NCI-H446 treated with DMSO at 0.1 percent for 48 hours (cell line): Measurements from ENCODE around the gene SSX2IP.
A peak's percentile ranks its signal among the peaks of the same experiment; 100 is the strongest.
"Not testable (repeated sequence)": the region's sequence is repeated elsewhere in the genome, so short reads cannot be mapped to it uniquely, and the experiment has no call there.

ENCODE experiments used
- DNase-seq: peaks from one replicate; lab custom pipeline; 2025; lab: John Stamatoyannopoulos, UW

SSX2IP gene

GRCh38 chr1:84690397-84691121 is at the start of gene SSX2IP:
Gene SSX2IP (minus strand): TSS chr1:84690461. CDS start chr1:84671219, 19,242 bp downstream.
- DNase-seq = peak; percentile 96

GRCh38 chr1:84738237-84738636 is 48.0 kb upstream of the SSX2IP start:
- DNase-seq = no peak

- no peak for DNase-seq
Measured at GRCh38 chr1:84737590-84737989, 47.3 kb upstream of the SSX2IP start.

GRCh38 chr1:84736944-84737343 is 46.7 kb upstream of the SSX2IP start:
- DNase-seq = no peak

GRCh38 chr1:84736445-84736844 is 46.2 kb upstream of the SSX2IP start:
- no peak for DNase-seq

GRCh38 chr1:84735483-84735882 is 45.2 kb upstream of the SSX2IP start:
- DNase-seq = no peak

GRCh38 chr1:84732520-84732919 is 42.3 kb upstream of the SSX2IP start:
- DNase-seq = no peak

GRCh38 chr1:84731519-84731918 is 41.3 kb upstream of the SSX2IP start:
- DNase-seq = no peak

- DNase-seq = not testable (repeated sequence)
Measured at GRCh38 chr1:84727711-84728110, 37.5 kb upstream of the SSX2IP start.

GRCh38 chr1:84726593-84727499 is 36.6 kb upstream of the SSX2IP start:
- no peak for DNase-seq

- DNase-seq = no peak
Measured at GRCh38 chr1:84724128-84724860, 34.0 kb upstream of the SSX2IP start.

- DNase-seq = no peak
Measured at GRCh38 chr1:84722794-84723193, 32.5 kb upstream of the SSX2IP start.

- DNase-seq = not testable (repeated sequence)
Measured at GRCh38 chr1:84721872-84722271, 31.6 kb upstream of the SSX2IP start.

- no peak for DNase-seq
Measured at GRCh38 chr1:84721152-84721551, 30.9 kb upstream of the SSX2IP start.

GRCh38 chr1:84720221-84720780 is 30.0 kb upstream of the SSX2IP start:
- peak; percentile 68 for DNase-seq

GRCh38 chr1:84719543-84720217 is 29.4 kb upstream of the SSX2IP start:
- DNase-seq = no peak

- DNase-seq = no peak
Measured at GRCh38 chr1:84715342-84716019, 25.2 kb upstream of the SSX2IP start.

GRCh38 chr1:84712276-84712874 is 22.1 kb upstream of the SSX2IP start:
- DNase-seq = peak; percentile 52

- no peak for DNase-seq
Measured at GRCh38 chr1:84711869-84712268, 21.6 kb upstream of the SSX2IP start.

GRCh38 chr1:84711121-84711520 is 20.9 kb upstream of the SSX2IP start:
- DNase-seq = peak; percentile 59
